GM18858 (cell line): ENCODE data around the gene APOA4.

Experiments
- ATAC-seq: cut with Tn5 transposase; IDR thresholded peaks from one replicate; pipeline ENCODE4 v1.9.1; 2021; ENCODE audit not compliant: unreplicated experiment

The APOA4 gene

DNA sequence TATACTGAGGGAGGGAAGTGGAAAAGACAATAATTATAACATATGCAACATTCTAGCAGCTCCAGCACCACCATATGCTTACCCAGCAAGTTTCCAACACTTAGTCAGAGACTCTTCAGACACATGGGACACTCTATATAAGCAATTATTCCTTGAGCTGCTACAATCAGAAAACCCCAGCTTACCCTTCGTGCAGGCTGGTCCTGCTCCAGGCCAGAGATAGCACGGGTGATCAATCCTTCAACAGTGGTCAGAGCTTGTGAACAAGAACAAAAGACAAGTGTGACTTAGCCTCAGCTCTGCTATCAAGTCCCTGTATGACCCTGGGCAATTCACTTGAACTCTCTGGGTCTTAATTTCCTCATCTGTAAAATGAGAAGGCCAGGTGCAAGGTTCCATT lies 36.8 kb downstream of the APOA4 start:
- no peak for ATAC-seq

DNA sequence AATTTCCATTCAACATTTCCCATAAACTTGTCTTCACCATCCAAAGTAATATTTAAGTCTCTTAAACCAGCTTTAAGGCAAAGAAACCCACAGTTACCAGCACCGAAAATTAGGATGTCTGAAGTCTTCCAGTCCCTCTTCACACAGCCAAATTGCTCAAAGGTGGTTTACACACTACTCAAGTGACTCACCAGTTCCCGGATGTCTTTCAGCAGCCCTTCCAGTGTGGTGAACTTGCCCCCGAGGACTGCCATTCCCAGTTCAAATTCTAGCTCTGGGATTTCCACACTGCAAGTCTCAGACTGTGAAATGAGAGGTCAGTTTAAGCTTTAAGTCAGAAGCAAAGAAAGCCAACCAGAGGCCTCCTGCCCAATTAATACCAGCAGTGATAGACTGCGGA lies 40.4 kb downstream of the APOA4 start:
- no peak for ATAC-seq

DNA sequence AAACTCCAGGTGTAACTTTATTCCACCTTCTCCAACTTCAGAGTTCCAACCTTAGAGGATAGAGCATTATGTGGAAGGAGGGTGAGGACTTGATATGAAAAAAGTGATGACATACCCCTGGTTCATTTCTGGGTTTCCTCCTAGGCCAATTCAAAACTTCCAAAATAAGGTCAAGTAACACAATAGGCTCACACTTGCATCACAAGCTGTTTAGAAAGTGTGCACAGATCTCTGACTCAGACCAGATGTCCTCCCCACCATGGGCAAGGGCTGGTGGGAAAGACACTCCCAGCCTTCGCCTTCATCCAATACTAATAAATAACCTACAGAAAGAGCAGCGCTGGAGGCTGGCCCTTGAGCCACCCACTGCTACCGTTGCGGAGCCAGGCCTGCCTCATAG lies 44.5 kb downstream of the APOA4 start:
- no peak for ATAC-seq

DNA sequence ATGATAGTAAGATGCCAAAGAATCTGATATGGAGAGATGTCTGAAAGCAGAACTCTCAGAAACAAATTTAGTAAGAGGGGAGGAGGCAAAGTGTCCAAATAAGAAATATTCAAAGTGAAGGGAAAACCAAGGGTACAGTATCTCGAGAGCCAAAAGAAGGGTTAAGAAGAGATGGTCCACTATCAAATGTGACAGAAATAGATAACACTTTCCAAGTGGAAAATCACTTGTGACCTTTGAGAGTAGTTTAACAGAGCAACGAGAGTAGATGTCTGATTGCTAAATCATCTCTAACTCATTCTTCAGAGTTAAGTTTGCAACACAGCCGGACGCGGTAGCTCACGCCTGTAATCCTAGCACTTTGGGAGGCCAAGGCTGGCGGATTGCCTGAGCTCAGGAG lies 46.0 kb downstream of the APOA4 start:
- ATAC-seq, result no peak

DNA sequence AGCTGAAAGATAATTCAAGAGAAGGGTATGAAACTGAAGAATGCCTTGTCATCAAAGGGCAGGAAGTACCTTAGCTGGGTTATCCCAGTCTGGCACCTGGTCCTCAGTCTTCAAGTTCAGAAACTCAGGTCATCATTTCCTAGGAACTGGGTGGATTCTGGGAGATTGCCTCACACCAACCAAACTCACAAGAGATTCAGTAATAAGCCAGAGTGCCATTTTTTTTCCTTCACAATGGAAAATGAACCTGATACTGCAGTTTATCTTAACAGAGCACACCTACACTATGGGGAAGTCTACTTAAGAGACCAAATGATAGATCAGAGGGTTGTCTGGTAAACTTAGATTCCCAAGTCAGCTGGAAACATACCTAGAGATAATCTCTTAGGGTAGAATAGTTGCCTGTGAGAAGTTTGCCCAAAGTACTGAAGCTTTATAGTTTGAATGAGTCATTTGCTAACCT lies 46.6 kb downstream of the APOA4 start:
- no peak for ATAC-seq

DNA sequence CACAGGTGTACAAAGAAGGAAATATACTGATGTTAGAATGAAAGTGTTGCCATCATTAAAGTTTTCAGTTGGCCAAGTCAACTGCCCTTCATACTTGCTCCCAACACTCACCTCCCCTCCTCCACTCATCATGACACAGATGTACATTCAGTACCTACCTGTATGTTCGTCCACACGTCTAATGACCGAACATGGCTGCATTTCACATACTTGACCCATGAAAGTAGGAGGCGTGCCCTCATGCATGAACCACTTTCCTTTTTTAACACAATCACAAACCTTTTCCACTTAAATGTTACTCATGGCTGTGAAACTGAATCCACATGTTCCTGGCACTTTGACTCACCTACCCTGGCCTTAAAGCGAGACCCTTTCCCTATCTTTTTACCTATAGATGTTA lies 47.1 kb downstream of the APOA4 start:
- ATAC-seq, result no peak

DNA sequence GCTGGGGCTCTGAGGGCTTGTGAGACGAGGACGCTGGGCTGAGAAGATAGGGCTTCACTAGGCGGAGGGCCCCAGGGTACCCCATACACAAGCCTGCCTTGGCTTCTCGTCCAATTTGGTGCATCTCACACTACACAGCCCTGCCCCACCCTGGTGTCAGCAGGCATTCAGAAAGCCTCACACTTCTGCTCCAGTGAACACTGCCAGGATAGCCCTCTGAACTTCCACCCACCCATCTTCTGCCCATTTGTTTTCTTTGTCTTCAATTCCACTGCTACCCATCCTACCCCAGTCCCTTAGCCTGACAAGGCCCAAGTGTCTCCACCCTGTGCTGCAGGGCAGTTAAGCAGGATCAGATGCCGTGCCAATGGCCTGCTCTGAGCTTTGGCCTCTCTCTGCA lies 48.4 kb downstream of the APOA4 start:
- no peak for ATAC-seq

DNA sequence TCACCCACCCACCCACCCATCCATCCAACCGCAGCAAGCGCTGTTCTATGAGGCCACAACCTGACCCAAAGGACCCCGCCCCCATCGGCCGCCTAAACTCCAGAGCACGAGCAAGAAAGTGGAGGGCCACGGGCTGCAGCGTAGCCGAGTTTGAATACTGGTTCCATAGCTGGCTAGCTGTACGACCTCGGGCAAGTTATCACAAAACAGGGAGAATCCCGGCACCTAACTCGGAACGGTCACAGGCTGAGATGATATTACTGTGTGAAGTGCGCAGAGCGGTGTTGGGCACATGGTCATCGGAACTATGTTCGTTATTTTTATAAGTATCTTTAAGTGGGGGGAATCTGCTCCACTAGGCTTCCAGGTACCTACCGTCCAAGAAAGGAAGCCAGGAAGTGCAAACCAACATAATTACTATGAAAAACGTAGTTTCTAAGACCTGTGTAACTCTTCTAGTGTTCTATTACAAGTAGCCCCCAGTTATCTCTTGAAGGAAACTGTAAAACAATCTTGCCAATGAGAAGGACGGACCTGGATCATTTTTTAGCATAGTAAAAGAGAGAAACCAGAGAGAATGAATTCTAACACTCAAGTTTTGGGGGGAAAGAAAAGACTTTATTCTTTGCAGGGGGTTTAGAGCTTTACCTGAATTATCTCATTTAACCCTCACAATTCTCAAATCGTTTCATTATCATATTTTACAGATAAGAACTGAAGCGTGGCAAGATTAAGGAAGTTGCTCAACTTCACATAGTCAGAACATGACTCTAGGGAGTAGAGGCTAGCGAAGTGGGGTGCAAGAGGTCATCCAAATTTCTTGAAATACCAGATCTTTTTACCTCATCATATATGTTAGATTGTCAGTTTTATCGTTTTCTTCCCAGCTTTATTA lies 49.7 kb downstream of the APOA4 start:
- ATAC-seq, result peak; percentile 21

DNA sequence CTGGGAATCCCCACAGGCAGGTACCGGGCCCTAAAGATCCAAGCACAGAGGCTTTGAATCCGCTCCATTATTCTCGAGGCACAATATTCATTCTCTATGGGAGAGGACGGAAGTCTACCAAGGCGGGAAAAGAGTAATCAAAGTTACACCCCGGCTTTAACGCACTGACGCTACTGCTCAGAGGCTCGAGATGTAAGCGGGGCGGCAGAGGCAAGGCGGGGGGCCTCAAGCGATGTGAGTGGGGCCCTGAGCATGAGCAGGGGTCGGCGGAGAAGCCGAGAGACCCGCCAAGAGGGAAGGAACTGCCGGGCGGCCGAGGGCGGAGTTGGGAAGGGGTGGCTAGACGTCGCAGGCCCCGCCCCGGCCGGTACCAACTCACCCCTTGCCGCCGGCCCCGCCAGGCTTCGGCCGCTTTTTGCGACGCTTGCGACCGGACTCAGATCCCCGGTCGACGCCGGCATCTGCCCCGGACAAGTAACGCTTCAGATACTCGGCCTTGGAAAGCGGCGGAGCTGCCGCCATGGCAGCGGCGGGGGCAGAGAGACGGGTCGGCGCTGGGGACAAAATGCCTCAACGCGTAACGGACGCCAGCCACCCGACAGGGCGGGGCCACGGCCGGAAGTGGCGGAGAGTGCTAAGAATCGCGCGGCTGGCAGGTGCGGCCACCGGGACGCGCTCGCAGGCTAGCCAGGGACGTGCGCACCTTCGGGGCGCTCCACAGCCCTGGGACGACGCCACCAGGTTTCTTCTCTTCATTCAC lies 50.5 kb downstream of the APOA4 start, which contains the start of gene BUD13:
BUD13 (minus strand) TSS at position 545 of the 760 bp plus-strand sequence; CDS start at position 522, 23 bp downstream.
- peak; percentile 66 for ATAC-seq

DNA sequence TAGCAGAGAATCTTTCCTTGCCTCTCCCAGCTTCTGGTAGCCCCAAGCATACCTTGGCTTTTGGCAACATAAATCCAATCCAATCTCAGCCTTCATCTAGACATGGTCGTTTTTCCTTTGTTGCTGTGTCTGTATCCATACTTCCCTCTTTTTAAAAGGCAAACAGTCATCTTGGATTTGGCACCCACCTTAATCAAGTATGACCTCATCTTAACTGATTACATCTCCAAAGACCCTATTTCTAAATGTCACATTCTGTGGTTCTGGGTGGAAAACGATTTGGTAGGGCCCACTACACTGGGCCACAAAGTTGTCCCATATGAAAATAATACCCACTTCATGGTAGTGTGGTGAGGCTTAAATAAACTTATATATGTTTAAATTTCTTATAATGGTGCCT lies 51.2 kb downstream of the APOA4 start:
- no peak for ATAC-seq
